Adipose tissue (tissue), 3 donors: ENCODE results near the gene TUBB2B. TPM values are rescaled to one million over a fixed set of nuclear protein-coding genes. Genes with fewer than 3 reads are reported as not detected.

Experiments
- H3K27ac ChIP-seq: one replicate; pipeline ENCODE4 v1.5.1; 2013; ENCODE audit warnings: low read depth, low read length
- WGBS, 3 donors: extraction: QIAGEN DNeasy Blood & Tissue Kit; methylation state at CpG; one replicate each; pipeline ENCODE4 v1.1.7; 2013; 5-methylcytosine and 5-hydroxymethylcytosine counted together
- polyA plus RNA-seq, 3 donors: library from polyadenylated mRNA; stranded (reverse); fragments of 200-250 nt; gene quantifications; one replicate each; pipeline ENCODE4 v1.2.3, GENCODE V29; 2013
- donor health status: healthy with polysubstance abuse.
- donor health status: Bipolar disorder and iron deficiency.
- donor health status: healthy.

Gene TUBB2B
- polyA plus RNA-seq, 3 donors: 4.7 to 20.5 (median 5.0) TPM

GRCh38 chr6:3175715-3176402 is 51.6 kb downstream of the TUBB2B start:
- 67 to 79% (median 75%) methylated on average over 11 of the region's 11 CpGs for WGBS, 3 donors
- no peak overlapping the region for H3K27ac ChIP-seq

Other genes starting within 250 kb of the TUBB2B start
- gene NQO2, start 227.8 kb downstream of the TUBB2B start, polyA plus RNA-seq: 10 to 100 TPM; 20.1 to 99.5 (median 73.4) TPM
- 10 to 100 TPM; 10.3 to 21.4 (median 20.0) TPM for gene RIPK1, start 159.2 kb downstream of the TUBB2B start, polyA plus RNA-seq
- gene BPHL, start 108.9 kb downstream of the TUBB2B start, polyA plus RNA-seq: 10 to 100 TPM in 2 of 3 donors, 1 to 10 TPM in 1; 9.4 to 33.4 (median 33.0) TPM
- gene TUBB2A, start 70.1 kb downstream of the TUBB2B start, polyA plus RNA-seq: 100 to 1,000 TPM in 1 of 3 donors, 10 to 100 TPM in 2; 32.2 to 267 (median 39.8) TPM
- 10 to 100 TPM; 20.6 to 37.3 (median 34.0) TPM for gene PSMG4, start 31.3 kb upstream of the TUBB2B start, polyA plus RNA-seq
- 10 to 100 TPM in 1 of 3 donors, 1 to 10 TPM in 2; 4.9 to 11.3 (median 7.2) TPM for gene SLC22A23, start 229.4 kb upstream of the TUBB2B start, polyA plus RNA-seq